ENCODE measurements around the gene SPC24.

GRCh38 chr19:11154683-11155047 is 917 bp downstream of the SPC24 start:
- TF ChIP-seq MAFK (IDR thresholded peaks at IDR 0.05; ENCODE audit: low read depth, low read length) (no peak), CTCF (conservative IDR thresholded peaks at IDR 0.05; ENCODE audit: low read depth, low read length) (no peak), RFX5 (IDR thresholded peaks at IDR 0.05; ENCODE audit: low read depth, low read length) (no peak), POLR2A (IDR thresholded peaks at IDR 0.05; ENCODE audit: low read depth, low read length) (no peak), RAD21 (IDR thresholded peaks at IDR 0.05; ENCODE audit: low read length) (no peak), USF2 (IDR thresholded peaks at IDR 0.05; ENCODE audit: low read depth, low read length) (no peak), CHD1 (IDR thresholded peaks at IDR 0.05; ENCODE audit: low read depth, low read length) (no peak), ELK1 (IDR thresholded peaks at IDR 0.05; ENCODE audit: borderline replicate concordance, low read depth, low read length) (no peak), MXI1 (IDR thresholded peaks at IDR 0.05; ENCODE audit: borderline replicate concordance, low read depth, low read length) (no peak), CEBPB (IDR thresholded peaks at IDR 0.05; ENCODE audit: low read depth, low read length) (no peak), FOS (IDR thresholded peaks at IDR 0.05; ENCODE audit: low read depth, low read length) (no peak), SMC3 (IDR thresholded peaks at IDR 0.05; ENCODE audit: low read depth, low read length) (no peak)
